CD8-positive, alpha-beta memory T cell (primary cell): Measurements from ENCODE around the gene TDRD15. TPM values are rescaled to one million over a fixed set of nuclear protein-coding genes. Genes with fewer than 3 reads are reported as not detected.

ENCODE experiments used
- CTCF ChIA-PET: fragments of 350-600 bp; sonication (Branson Sonifier 250); formaldehyde crosslinking; loops from one replicate; lab custom pipeline; 2021; ENCODE audit warnings: antibody characterized with exemption; lab: Charles Lee
- POLR2A ChIA-PET: fragments of 350-600 bp; sonication (Branson Sonifier 250); formaldehyde crosslinking; loops from one replicate; lab custom pipeline; 2021; ENCODE audit warnings: antibody characterized with exemption; lab: Charles Lee
- DNase-seq, 5 donors: peaks; one replicate each; pipeline versions ENCODE4 v3.0.0 to v3.0.0-alpha.2; 2020 to 2022; ENCODE audit warnings: mixed read lengths in 1 of 5
- H3K27ac ChIP-seq: one replicate; pipeline ENCODE4 v1.7.0; 2013; ENCODE audit warnings: low read depth, mild to moderate bottlenecking, low read length, moderate library complexity
- H3K27me3 ChIP-seq: 2 replicates; pipeline ENCODE4 v1.7.0; 2013; ENCODE audit warnings: low read length, mild to moderate bottlenecking; ENCODE audit not compliant: insufficient read depth, poor library complexity, severe bottlenecking
- H3K36me3 ChIP-seq: 2 replicates; pipeline ENCODE4 v1.7.0; 2013; ENCODE audit warnings: mild to moderate bottlenecking, low read length, moderate library complexity; ENCODE audit not compliant: insufficient read depth
- H3K4me1 ChIP-seq: 2 replicates; pipeline ENCODE4 v1.7.0; 2013; ENCODE audit warnings: mild to moderate bottlenecking, low read length, moderate library complexity; ENCODE audit not compliant: insufficient read depth
- H3K4me3 ChIP-seq: 2 replicates; pipeline ENCODE4 v1.7.0; 2013; ENCODE audit warnings: mild to moderate bottlenecking, low read length
- H3K9me3 ChIP-seq: 2 replicates; pipeline ENCODE4 v1.7.0; 2013; ENCODE audit warnings: mild to moderate bottlenecking, low read length
- H3K27ac Mint-ChIP-seq, 8 donors: one replicate each; pipeline ENCODE4 v1.8.0; 2020 to 2021; ENCODE audit warnings: mixed read lengths in 8 of 8, mild to moderate bottlenecking in 6 of 8, inconsistent platforms in 3 of 8, moderate library complexity in 3 of 8
- H3K27me3 Mint-ChIP-seq, 2 donors: one replicate each; pipeline ENCODE4 v1.8.0; 2020 to 2021; ENCODE audit warnings: mixed read lengths in 2 of 2, mild to moderate bottlenecking in 1 of 2, moderate library complexity in 1 of 2
- H3K36me3 Mint-ChIP-seq, 3 donors: one replicate each; pipeline ENCODE4 v1.8.0; 2020 to 2021; ENCODE audit warnings: mixed read lengths in 3 of 3, inconsistent platforms in 1 of 3, mild to moderate bottlenecking in 1 of 3
- H3K4me1 Mint-ChIP-seq, 3 donors: one replicate each; pipeline ENCODE4 v1.8.0; 2020 to 2021; ENCODE audit warnings: mixed read lengths in 3 of 3, inconsistent platforms in 1 of 3, mild to moderate bottlenecking in 1 of 3
- H3K4me3 Mint-ChIP-seq, 7 donors: one replicate each; pipeline ENCODE4 v1.8.0; 2020 to 2021; ENCODE audit warnings: mixed read lengths in 7 of 7, mild to moderate bottlenecking in 6 of 7, moderate library complexity in 4 of 7, inconsistent platforms in 2 of 7
- H3K9me3 Mint-ChIP-seq, 5 donors: one replicate each; pipeline ENCODE4 v1.8.0; 2020 to 2022; ENCODE audit warnings: mixed read lengths in 5 of 5, mild to moderate bottlenecking in 3 of 5, moderate library complexity in 2 of 5, inconsistent platforms in 1 of 5
- polyA plus RNA-seq: library from polyadenylated mRNA; unstranded; fragments of 300-500 nt; fragmentation: Illumina TruSeq; gene quantifications from one replicate; pipeline ENCODE4 v1.2.3, GENCODE V29; 2021
- total RNA-seq, 2 experiments: library from RNA; stranded (reverse); gene quantifications; one replicate each; pipeline ENCODE4 v1.2.3, GENCODE V29; 2021

Gene TDRD15
- total RNA-seq = under 1 TPM in 1 of 2 experiments, not detected in 1; 0.04 TPM
- 0.05 TPM for polyA plus RNA-seq

- no peaks in the 10 kb centered on the region for H3K9me3 Mint-ChIP-seq
- Histone ChIP-seq H3K4me3 (no peak within 1 kb of the TSS), H3K36me3 (no peaks in the 10 kb centered on the region), H3K4me1 (no peaks in the 10 kb centered on the region), H3K9me3 (no peaks in the 10 kb centered on the region), H3K27me3 (no peaks in the 10 kb centered on the region), H3K27ac (no peak within 1 kb of the TSS)
- no peaks in the 10 kb centered on the region for H3K4me1 Mint-ChIP-seq
- ChIA-PET CTCF (no interaction called here), POLR2A (no interaction called here)
- H3K27ac Mint-ChIP-seq = no peak within 1 kb of the TSS
- no peaks in the 10 kb centered on the region for H3K36me3 Mint-ChIP-seq
- H3K27me3 Mint-ChIP-seq = peaks cover 2 to 5% of the 10 kb centered on the region in 2 donors
- H3K4me3 Mint-ChIP-seq = no peak within 1 kb of the TSS
- no peak for DNase-seq
These were observed at the start of gene TDRD15 for GRCh38 chr2:21123473-21124393. TSS of gene TDRD15 (plus strand) at chr2:21123968. CDS start at chr2:21137468, 13,500 bp downstream.

GRCh38 chr2:21078296-21078695 lies 45.5 kb upstream of the TDRD15 start:
- Mint-ChIP-seq H3K4me1 (no peaks in the 10 kb centered on the region), H3K9me3 (peaks cover 0 to 7% (median 4%) of the 10 kb centered on the region in 5 donors), H3K4me3 (no peak overlapping the region), H3K27me3 (peaks cover 1 to 11% of the 10 kb centered on the region in 2 donors), H3K36me3 (no peaks in the 10 kb centered on the region), H3K27ac (no peak overlapping the region)
- DNase-seq = no peak
- H3K9me3 ChIP-seq = no peaks in the 10 kb centered on the region
- H3K4me3 ChIP-seq = no peak overlapping the region
- no peaks in the 10 kb centered on the region for H3K4me1 ChIP-seq
- no peak overlapping the region for H3K27ac ChIP-seq
- POLR2A ChIA-PET = no interaction called here
- CTCF ChIA-PET = no interaction called here
- H3K27me3 ChIP-seq = no peaks in the 10 kb centered on the region
- H3K36me3 ChIP-seq = no peaks in the 10 kb centered on the region

- no peaks in the 10 kb centered on the region for H3K4me1 Mint-ChIP-seq
- DNase-seq = no peak
- no peaks in the 10 kb centered on the region for H3K27me3 ChIP-seq
- no peaks in the 10 kb centered on the region for H3K36me3 ChIP-seq
- H3K36me3 Mint-ChIP-seq = no peaks in the 10 kb centered on the region
- no peak overlapping the region for H3K4me3 ChIP-seq
- H3K9me3 Mint-ChIP-seq = peaks cover 0 to 7% (median 2%) of the 10 kb centered on the region in 5 donors
- no peaks in the 10 kb centered on the region for H3K4me1 ChIP-seq
- no peak overlapping the region for H3K27ac Mint-ChIP-seq
- H3K9me3 ChIP-seq = no peaks in the 10 kb centered on the region
- ChIA-PET CTCF (no interaction called here), POLR2A (no interaction called here)
- H3K4me3 Mint-ChIP-seq = no peak overlapping the region
- no peak overlapping the region for H3K27ac ChIP-seq
- H3K27me3 Mint-ChIP-seq = peaks cover 0 to 2% of the 10 kb centered on the region in 2 donors
These were observed 40.3 kb upstream of the TDRD15 start for GRCh38 chr2:21083482-21083881.

DNA sequence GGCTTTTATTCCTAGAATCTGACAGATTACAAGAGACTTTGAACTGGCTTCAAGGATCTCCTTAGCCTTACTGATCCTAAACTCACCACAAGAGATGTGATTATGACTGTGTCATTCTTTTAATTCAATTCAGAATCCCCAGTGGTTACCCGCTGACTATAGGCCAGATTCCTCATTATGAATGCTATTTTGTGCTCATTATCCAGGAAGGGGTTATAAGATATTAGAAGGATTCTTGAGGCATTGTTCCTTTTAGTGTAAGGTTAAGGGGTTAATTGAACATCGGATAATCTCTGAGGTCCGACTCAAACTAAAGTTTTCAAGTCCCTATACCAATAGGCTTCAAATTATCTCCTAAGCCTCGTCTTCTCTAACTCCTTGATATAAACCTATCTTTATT lies 39.4 kb upstream of the TDRD15 start:
- H3K4me3 ChIP-seq = no peak overlapping the region
- no peak overlapping the region for H3K4me3 Mint-ChIP-seq
- CTCF ChIA-PET = no interaction called here
- no peaks in the 10 kb centered on the region for H3K27me3 ChIP-seq
- H3K4me1 ChIP-seq = no peaks in the 10 kb centered on the region
- H3K4me1 Mint-ChIP-seq = no peaks in the 10 kb centered on the region
- POLR2A ChIA-PET = no interaction called here
- DNase-seq = no peak
- H3K27me3 Mint-ChIP-seq = no peaks in the 10 kb centered on the region
- no peaks in the 10 kb centered on the region for H3K36me3 Mint-ChIP-seq
- no peaks in the 10 kb centered on the region for H3K9me3 ChIP-seq
- no peaks in the 10 kb centered on the region for H3K36me3 ChIP-seq
- H3K9me3 Mint-ChIP-seq = peaks cover 0 to 2% (median 0%) of the 10 kb centered on the region in 5 donors
- no peak overlapping the region for H3K27ac ChIP-seq
- H3K27ac Mint-ChIP-seq = no peak overlapping the region

DNA sequence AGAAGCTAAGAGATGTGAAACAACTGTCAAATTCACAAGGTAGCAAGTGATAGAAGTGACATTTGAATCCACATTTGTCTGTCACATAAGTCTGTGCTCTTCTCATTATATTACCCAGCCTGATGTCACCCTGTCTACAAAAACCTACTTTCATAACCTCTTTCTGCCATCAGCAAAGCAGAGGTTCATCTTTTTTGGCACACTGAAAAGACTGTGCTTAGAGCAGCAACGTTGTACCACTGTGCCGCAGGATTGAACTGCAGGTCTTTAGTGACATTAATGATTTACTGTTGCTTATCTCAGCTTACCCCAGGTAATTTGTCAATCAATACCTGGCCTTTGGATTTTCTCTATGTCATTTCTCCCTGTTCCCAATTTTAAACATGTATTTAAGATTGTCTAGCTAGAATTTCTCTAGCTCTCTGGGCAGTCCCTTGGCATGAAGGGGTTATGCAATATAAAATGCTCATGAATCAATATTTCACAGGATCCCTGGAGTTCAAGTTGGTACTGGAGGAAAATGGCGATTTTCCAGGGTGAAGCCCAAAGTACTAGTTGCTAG lies 31.4 kb upstream of the TDRD15 start:
- H3K36me3 Mint-ChIP-seq = no peaks in the 10 kb centered on the region

GRCh38 chr2:21095178-21095577 lies 28.6 kb upstream of the TDRD15 start:
- DNase-seq = no peak
- Histone ChIP-seq H3K36me3 (no peaks in the 10 kb centered on the region), H3K27ac (no peak overlapping the region), H3K4me3 (no peak overlapping the region), H3K4me1 (no peaks in the 10 kb centered on the region), H3K27me3 (no peaks in the 10 kb centered on the region), H3K9me3 (no peaks in the 10 kb centered on the region)
- POLR2A ChIA-PET = no interaction called here
- Mint-ChIP-seq H3K27me3 (peaks cover 0 to 5% of the 10 kb centered on the region in 2 donors), H3K4me1 (no peaks in the 10 kb centered on the region), H3K27ac (no peak overlapping the region), H3K9me3 (no peaks in the 10 kb centered on the region), H3K36me3 (no peaks in the 10 kb centered on the region), H3K4me3 (no peak overlapping the region)
- CTCF ChIA-PET = no interaction called here

More for the DNA sequence above, 31.4 kb upstream of the TDRD15 start:
- Histone ChIP-seq H3K4me1 (no peaks in the 10 kb centered on the region), H3K27me3 (no peaks in the 10 kb centered on the region), H3K36me3 (no peaks in the 10 kb centered on the region), H3K4me3 (no peak overlapping the region), H3K27ac (no peak overlapping the region), H3K9me3 (no peaks in the 10 kb centered on the region)
- H3K4me3 Mint-ChIP-seq = no peak overlapping the region
- H3K27ac Mint-ChIP-seq = no peak overlapping the region
- no peaks in the 10 kb centered on the region for H3K4me1 Mint-ChIP-seq
- ChIA-PET CTCF (no interaction called here), POLR2A (no interaction called here)
- no peak for DNase-seq
- H3K27me3 Mint-ChIP-seq = peaks cover 0 to 5% of the 10 kb centered on the region in 2 donors
- H3K9me3 Mint-ChIP-seq = no peaks in the 10 kb centered on the region

GRCh38 chr2:21095714-21096113 lies 28.1 kb upstream of the TDRD15 start:
- H3K4me1 Mint-ChIP-seq = no peaks in the 10 kb centered on the region
- peaks cover 0 to 5% of the 10 kb centered on the region in 2 donors for H3K27me3 Mint-ChIP-seq
- H3K36me3 Mint-ChIP-seq = no peaks in the 10 kb centered on the region
- H3K4me3 ChIP-seq = no peak overlapping the region
- no peaks in the 10 kb centered on the region for H3K27me3 ChIP-seq
- POLR2A ChIA-PET = no interaction called here
- CTCF ChIA-PET = no interaction called here
- no peaks in the 10 kb centered on the region for H3K9me3 ChIP-seq
- H3K36me3 ChIP-seq = no peaks in the 10 kb centered on the region
- no peaks in the 10 kb centered on the region for H3K4me1 ChIP-seq
- H3K27ac ChIP-seq = no peak overlapping the region
- no peak overlapping the region for H3K4me3 Mint-ChIP-seq
- H3K9me3 Mint-ChIP-seq = no peaks in the 10 kb centered on the region
- H3K27ac Mint-ChIP-seq = no peak overlapping the region
- DNase-seq = no peak

- no peaks in the 10 kb centered on the region for H3K27me3 ChIP-seq
- Mint-ChIP-seq H3K4me1 (no peaks in the 10 kb centered on the region), H3K4me3 (no peak overlapping the region), H3K36me3 (no peaks in the 10 kb centered on the region), H3K9me3 (no peaks in the 10 kb centered on the region), H3K27me3 (peaks cover 0 to 5% of the 10 kb centered on the region in 2 donors), H3K27ac (no peak overlapping the region)
- no peak for DNase-seq
- no peak overlapping the region for H3K27ac ChIP-seq
- H3K4me3 ChIP-seq = no peak overlapping the region
- H3K9me3 ChIP-seq = no peaks in the 10 kb centered on the region
- POLR2A ChIA-PET = no interaction called here
- H3K36me3 ChIP-seq = no peaks in the 10 kb centered on the region
- CTCF ChIA-PET = no interaction called here
- no peaks in the 10 kb centered on the region for H3K4me1 ChIP-seq
These were observed 27.3 kb upstream of the TDRD15 start for GRCh38 chr2:21096458-21096857.
